HG02884 (cell line): ENCODE measurements around the gene KSR2.
"Not testable (repeated sequence)": the region's sequence is repeated elsewhere in the genome, so short reads cannot be mapped to it uniquely, and the experiment has no call there.

Experiments used
- ATAC-seq: cut with Tn5 transposase; IDR thresholded peaks from one replicate; pipeline ENCODE4 v1.9.1; 2021; ENCODE audit warnings: mild to moderate bottlenecking, moderate library complexity; ENCODE audit not compliant: unreplicated experiment

KSR2 gene

DNA sequence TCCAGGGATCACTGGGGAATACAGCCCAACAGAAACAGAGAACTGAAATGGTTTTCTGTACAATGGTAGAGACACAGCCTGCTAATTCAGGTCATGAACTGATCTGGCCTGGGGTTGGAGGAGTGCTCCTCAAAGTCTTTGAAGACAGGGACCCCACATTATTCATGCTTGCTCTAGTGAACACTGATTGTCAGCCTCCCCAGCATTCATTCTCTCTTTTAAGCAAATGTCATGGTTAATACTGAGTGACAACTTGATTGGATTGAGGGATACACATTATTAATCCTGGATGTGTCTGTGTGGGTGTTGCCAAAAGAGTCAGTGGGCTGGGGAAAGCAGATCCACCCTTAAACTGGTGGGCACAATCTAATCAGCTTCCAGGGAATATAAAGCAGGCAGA, 319.0 kb downstream of the KSR2 start:
- no peak for ATAC-seq

GRCh38 chr12:117646520-117646919, 322.3 kb downstream of the KSR2 start:
- no peak for ATAC-seq

GRCh38 chr12:117645473-117645872, 323.3 kb downstream of the KSR2 start:
- no peak for ATAC-seq

DNA sequence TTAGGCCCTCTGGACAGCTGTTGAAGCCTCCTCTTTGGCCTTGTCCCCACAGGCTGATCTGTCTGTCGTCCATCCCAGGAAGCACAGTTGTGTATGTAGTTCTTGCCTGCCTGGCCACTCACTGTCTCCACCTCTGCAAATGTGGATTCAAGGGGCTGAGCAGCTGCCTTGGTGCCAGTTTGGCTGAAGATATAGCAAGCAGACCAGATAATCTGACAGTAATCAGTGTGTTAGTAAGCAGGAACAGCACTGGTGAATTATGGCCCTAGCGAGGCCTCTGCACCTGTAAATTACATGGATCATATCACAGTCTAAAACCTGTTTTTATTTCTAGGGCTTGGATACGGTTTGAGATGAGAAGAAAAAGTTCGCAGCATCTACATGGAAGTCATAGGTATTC, 324.8 kb downstream of the KSR2 start:
- no peak for ATAC-seq

DNA sequence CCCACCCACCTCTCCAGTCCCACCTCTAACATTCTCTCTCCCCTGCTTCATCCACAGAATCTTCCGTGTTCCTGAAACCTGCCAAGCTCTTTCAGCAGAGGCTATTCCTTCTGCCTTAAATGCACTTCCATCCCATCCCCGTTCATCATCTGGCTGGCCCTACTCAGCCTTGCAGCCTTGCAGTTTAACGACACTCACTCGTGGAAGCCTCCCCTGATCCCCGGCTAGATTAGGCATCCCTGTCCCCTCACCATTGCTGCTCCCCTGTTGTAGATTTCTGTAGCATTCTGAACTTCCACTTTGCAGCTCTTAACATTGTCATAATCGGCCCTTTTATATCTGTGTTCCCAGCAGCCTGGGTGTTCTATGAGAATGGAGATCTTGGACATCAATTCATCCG, 326.9 kb downstream of the KSR2 start:
- ATAC-seq: no peak

DNA sequence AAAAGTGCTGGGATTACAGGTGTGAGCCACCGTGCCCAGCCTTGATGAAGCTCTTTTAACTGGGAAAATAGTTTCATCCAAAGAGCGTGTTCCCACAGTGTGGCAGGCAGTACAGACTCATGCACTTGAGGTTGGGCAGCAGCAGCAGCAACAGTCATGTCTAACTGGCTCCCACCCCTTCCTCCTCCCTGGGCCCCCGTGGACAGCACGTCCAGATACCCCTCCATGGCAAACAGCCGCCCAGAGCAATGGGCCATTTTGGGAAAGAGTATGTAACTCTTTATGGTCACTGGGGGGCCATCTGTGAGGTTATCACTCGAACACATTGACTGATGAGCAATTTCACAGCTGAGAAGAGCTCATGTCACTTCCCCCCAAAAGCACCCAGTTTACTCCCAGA, 328.3 kb downstream of the KSR2 start:
- ATAC-seq: no peak

GRCh38 chr12:117629454-117629853, 339.3 kb downstream of the KSR2 start:
- no peak for ATAC-seq

GRCh38 chr12:117628711-117629110, 340.1 kb downstream of the KSR2 start:
- not testable (repeated sequence) for ATAC-seq

GRCh38 chr12:117622741-117623140, 346.0 kb downstream of the KSR2 start:
- no peak for ATAC-seq

- no peak for ATAC-seq
Measured at GRCh38 chr12:117622087-117622486, 346.7 kb downstream of the KSR2 start.

GRCh38 chr12:117607778-117608177, 361.0 kb downstream of the KSR2 start:
- ATAC-seq: no peak

DNA sequence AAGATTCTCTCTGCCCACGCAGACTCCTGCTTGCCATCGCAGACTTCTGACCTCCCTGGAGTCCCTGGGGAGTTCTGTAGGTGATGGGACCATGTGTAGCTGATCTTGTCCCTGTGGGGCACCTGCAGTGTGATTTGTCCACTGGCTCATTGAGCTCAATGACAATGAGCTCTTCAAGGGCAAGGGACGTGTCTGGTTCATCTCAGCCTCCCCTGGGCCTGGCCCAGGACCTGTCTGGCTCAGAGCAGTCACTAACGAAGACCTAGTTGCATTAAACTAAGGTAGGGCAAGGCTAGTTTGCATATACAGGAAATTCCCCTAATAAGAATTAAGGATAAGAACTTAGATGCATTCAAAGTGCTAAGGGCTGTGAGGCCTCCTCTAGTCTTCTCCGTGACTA, 361.8 kb downstream of the KSR2 start:
- no peak for ATAC-seq

- ATAC-seq: no peak
Measured at GRCh38 chr12:117606024-117606423, 362.8 kb downstream of the KSR2 start.

GRCh38 chr12:117603316-117604113, 365.3 kb downstream of the KSR2 start:
- no peak for ATAC-seq

DNA sequence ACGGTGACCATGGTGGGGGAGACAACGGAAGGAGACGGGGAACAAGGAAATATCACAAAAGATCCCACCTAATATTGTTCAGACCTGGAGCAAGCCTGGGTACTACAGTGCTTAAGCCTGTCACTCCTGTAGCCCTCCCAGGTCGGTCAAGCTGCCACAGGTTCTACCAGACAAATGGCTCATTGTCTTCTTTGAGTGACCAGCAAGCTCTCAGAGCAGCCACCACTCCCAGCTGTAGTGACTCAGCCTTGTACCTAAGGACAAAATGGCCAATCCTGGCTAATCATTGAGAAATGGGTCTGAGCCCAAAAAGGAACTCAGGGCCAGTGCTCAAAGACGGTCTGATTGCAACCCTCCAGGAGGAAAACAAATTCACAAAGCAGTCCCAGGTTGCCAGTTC, 368.9 kb downstream of the KSR2 start:
- ATAC-seq: no peak

- no peak for ATAC-seq
Measured at GRCh38 chr12:117596968-117597367, 371.8 kb downstream of the KSR2 start.

DNA sequence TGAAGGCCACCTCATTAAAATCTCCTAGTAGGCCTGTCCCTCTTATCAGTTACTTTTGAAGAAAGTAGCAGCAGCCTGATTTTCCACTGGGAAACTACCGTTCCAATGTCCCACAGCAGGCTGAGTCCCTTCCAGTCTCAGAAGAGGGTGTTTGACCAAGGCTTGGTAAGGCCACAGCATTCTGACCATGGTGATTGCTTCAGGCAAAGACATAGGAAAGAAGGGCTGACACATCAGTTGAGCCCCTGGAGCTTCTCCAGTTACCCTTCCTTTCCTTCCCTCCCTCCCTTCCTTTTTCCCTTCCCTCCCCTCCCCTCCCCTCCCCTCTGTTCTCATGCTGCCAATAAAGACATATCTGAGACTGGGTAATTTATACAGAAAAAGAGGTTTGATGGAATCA, 373.0 kb downstream of the KSR2 start:
- ATAC-seq: no peak

GRCh38 chr12:117594481-117594880, 374.3 kb downstream of the KSR2 start:
- no peak for ATAC-seq

- no peak for ATAC-seq
Measured at GRCh38 chr12:117593815-117594400, 374.9 kb downstream of the KSR2 start.

GRCh38 chr12:117592588-117593305, 376.0 kb downstream of the KSR2 start:
- ATAC-seq: no peak

GRCh38 chr12:117590999-117591398, 377.8 kb downstream of the KSR2 start:
- no peak for ATAC-seq

- no peak for ATAC-seq
Measured at GRCh38 chr12:117590386-117590785, 378.4 kb downstream of the KSR2 start.
